Testis (tissue), 3 donors: Measurements from ENCODE around the gene KATNAL1. TPM values are rescaled to one million over a fixed set of nuclear protein-coding genes. Genes with fewer than 3 reads are reported as not detected.

Experiments used
- DNase-seq: peaks from one replicate; pipeline ENCODE4 v3.0.0-alpha.2; 2019
- H3K27ac ChIP-seq, 2 donors: fragments of 200-600 bp; sonication (generic); one replicate each; pipeline ENCODE4 v1.5.1; 2019
- H3K27me3 ChIP-seq: fragments of 200-600 bp; sonication (generic); one replicate; pipeline ENCODE4 v1.5.1; 2019
- H3K36me3 ChIP-seq: fragments of 200-600 bp; sonication (generic); one replicate; pipeline ENCODE4 v1.5.1; 2017; ENCODE audit warnings: low read depth; ENCODE audit errors: missing control alignments
- H3K4me1 ChIP-seq: fragments of 200-600 bp; sonication (generic); one replicate; pipeline ENCODE4 v1.5.1; 2019
- H3K4me3 ChIP-seq, 2 donors: fragments of 200-600 bp; sonication (generic); one replicate each; pipeline ENCODE4 v1.5.1; 2017 to 2019
- H3K9me3 ChIP-seq: fragments of 200-600 bp; sonication (generic); one replicate; pipeline ENCODE4 v1.5.1; 2017
- POLR2A ChIP-seq: fragments of 450-650 bp; IDR thresholded peaks from one replicate; pipeline ENCODE4 v1.6.1; 2017; ENCODE audit warnings: antibody characterized with exemption, mild to moderate bottlenecking, moderate library complexity
- WGBS, 2 donors: methylation state at CpG; one replicate each; pipeline ENCODE4 v1.1.5; 2018; 5-methylcytosine and 5-hydroxymethylcytosine counted together
- intact Hi-C: fragments of 100-400 bp; cut with DNase I; formaldehyde crosslinking; loops from one replicate; pipeline ENCODE4 v1.15.1; 2023; ENCODE audit warnings: low total_unique reads
- polyA plus RNA-seq: library from polyadenylated mRNA; stranded (reverse); fragments of 350-450 nt; fragmentation: Illumina TruSeq; extraction: RNeasy Lipid Tissue Mini Kit (QIAGEN cat#74804); gene quantifications from one replicate; pipeline ENCODE4 v1.2.3, GENCODE V29; 2014; ENCODE audit warnings: low read depth, low replicate concordance; ENCODE audit not compliant: insufficient read depth
- total RNA-seq, 2 donors: library from RNA; depleted of rRNA; stranded (reverse); fragments of >200 nt; gene quantifications; one replicate each; pipeline ENCODE4 v1.2.3, GENCODE V29; 2016
- TF ChIP-seq, protein P1 (sequence below), 3 experiments: fragments of 450-650 bp in 2 of 3; fragments of 200-600 bp in 1 of 3; sonication (generic) in 1 of 3; IDR thresholded peaks; one replicate each; pipeline ENCODE4 v1.5.1; 2016 to 2019; ENCODE audit warnings: antibody characterized with exemption in 3 of 3, mild to moderate bottlenecking in 2 of 3, moderate library complexity in 1 of 3

Gene KATNAL1
- total and polyA plus RNA-seq, 3 donors from 2014 or later = 19.0 to 40.5 (median 20.1) TPM

DNA sequence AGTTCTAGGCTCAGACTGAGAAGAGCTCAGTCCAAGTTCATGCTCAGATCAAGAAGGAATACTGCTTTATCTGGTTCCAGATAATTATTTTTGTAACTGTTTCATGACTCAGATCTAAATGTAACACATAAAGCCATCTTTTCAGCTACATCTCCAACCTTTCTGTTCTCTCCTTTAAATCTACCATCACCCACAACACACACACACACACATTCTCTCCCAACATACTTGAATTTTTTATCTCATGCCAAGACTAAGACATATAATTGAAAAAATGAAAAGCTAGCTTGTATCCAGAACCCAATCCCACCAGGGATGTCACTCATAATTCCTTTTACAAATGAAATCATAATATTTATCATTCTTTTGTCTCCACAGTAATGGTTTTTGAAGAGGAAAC lies 7.6 kb downstream of the KATNAL1 start:
- no peaks in the 10 kb centered on the region for H3K27me3 ChIP-seq
- no peaks in the 10 kb centered on the region for H3K36me3 ChIP-seq
- H3K9me3 ChIP-seq = no peaks in the 10 kb centered on the region
- TF ChIP-seq POLR2A = no peak
- TF ChIP-seq, protein P1, sequence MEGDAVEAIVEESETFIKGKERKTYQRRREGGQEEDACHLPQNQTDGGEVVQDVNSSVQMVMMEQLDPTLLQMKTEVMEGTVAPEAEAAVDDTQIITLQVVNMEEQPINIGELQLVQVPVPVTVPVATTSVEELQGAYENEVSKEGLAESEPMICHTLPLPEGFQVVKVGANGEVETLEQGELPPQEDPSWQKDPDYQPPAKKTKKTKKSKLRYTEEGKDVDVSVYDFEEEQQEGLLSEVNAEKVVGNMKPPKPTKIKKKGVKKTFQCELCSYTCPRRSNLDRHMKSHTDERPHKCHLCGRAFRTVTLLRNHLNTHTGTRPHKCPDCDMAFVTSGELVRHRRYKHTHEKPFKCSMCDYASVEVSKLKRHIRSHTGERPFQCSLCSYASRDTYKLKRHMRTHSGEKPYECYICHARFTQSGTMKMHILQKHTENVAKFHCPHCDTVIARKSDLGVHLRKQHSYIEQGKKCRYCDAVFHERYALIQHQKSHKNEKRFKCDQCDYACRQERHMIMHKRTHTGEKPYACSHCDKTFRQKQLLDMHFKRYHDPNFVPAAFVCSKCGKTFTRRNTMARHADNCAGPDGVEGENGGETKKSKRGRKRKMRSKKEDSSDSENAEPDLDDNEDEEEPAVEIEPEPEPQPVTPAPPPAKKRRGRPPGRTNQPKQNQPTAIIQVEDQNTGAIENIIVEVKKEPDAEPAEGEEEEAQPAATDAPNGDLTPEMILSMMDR (IDR thresholded peaks at IDR 0.05) = no peak
- H3K4me3 ChIP-seq = no peak overlapping the region
- intact Hi-C loops = no loop called here
- no peak for DNase-seq
- H3K27ac ChIP-seq = no peak overlapping the region
- H3K4me1 ChIP-seq = no peaks in the 10 kb centered on the region

DNA sequence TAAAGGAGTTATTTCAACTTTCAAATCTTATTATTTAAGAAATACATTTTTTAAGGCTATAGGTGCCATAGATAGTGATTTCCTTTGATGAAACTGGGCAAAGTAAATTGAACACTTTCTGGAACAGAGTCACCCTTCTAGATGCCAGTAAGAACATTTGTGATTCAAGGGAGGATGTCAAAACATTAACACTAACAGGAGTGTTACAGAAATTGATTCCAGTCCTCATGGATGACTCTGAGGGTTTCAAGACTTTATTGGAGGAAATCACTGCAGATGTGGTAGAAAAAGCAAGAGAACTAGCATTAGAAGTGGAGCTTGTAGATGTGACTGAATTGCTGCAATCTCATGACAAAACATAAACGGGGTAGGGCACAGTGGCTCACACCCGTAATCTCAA lies 12.2 kb downstream of the KATNAL1 start:
- Histone ChIP-seq H3K4me3 (no peak overlapping the region), H3K4me1 (no peaks in the 10 kb centered on the region), H3K36me3 (no peaks in the 10 kb centered on the region), H3K27ac (no peak overlapping the region), H3K9me3 (no peaks in the 10 kb centered on the region), H3K27me3 (no peaks in the 10 kb centered on the region)
- no peak for TF ChIP-seq POLR2A
- TF ChIP-seq, protein P1 (IDR thresholded peaks at IDR 0.05) = no peak
- WGBS, 2 donors = 87 to 98% methylated on average over 2 of the region's 2 CpGs
- intact Hi-C loops = no loop called here
- no peak for DNase-seq

DNA sequence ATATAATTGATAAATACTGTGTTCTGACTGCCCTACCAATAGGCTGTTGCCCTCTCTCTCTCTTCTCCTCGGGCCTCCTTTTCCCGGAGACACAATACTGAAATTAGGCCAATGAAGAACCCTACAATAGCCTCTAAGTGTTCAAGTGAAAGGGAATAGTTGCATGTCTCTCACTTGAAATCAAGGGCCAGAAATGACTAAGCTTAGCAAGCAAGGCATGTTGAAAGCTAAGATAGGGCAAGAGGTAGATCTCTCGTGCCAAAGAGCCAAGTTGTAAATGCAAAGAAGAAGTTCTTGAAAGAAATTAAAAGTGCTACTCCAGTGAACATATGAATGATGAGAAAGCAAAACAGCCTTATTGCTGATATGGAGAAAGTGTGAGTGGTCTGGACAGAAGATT lies 13.3 kb downstream of the KATNAL1 start:
- no peaks in the 10 kb centered on the region for H3K4me1 ChIP-seq
- no peak for TF ChIP-seq POLR2A
- TF ChIP-seq, protein P1 (IDR thresholded peaks at IDR 0.05) = no peak
- DNase-seq = no peak
- H3K4me3 ChIP-seq = no peak overlapping the region
- no peaks in the 10 kb centered on the region for H3K27me3 ChIP-seq
- H3K9me3 ChIP-seq = no peaks in the 10 kb centered on the region
- H3K36me3 ChIP-seq = no peaks in the 10 kb centered on the region
- intact Hi-C loops = no loop called here
- WGBS, 2 donors = 59 to 60% methylated on average over 3 of the region's 3 CpGs
- no peak overlapping the region for H3K27ac ChIP-seq

DNA sequence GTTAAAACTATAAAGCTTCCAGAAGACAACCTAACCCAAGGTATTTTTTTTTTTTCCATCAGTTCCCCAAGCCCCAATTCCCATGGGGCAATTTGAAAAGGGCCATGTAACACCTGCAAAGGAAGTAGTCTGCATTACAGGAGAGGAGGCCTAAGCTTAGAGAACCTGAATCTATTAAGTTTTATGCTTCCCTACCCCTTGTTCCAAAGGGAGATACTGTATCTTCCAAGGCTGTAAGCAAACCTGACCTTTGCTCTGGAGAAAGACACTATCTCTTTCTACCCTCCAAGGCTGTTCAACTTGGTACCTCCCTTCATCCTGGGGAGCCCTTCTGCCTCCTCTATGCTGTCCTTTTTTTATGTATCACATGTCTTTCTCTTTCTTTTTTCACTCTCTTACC lies 15.0 kb downstream of the KATNAL1 start:
- intact Hi-C loops = no loop called here
- H3K27me3 ChIP-seq = no peaks in the 10 kb centered on the region
- TF ChIP-seq POLR2A = no peak
- TF ChIP-seq, protein P1 (IDR thresholded peaks at IDR 0.05) = no peak
- no peaks in the 10 kb centered on the region for H3K9me3 ChIP-seq
- H3K4me1 ChIP-seq = no peaks in the 10 kb centered on the region
- no peak for DNase-seq
- no peak overlapping the region for H3K4me3 ChIP-seq
- H3K27ac ChIP-seq = no peak overlapping the region
- H3K36me3 ChIP-seq = no peaks in the 10 kb centered on the region

DNA sequence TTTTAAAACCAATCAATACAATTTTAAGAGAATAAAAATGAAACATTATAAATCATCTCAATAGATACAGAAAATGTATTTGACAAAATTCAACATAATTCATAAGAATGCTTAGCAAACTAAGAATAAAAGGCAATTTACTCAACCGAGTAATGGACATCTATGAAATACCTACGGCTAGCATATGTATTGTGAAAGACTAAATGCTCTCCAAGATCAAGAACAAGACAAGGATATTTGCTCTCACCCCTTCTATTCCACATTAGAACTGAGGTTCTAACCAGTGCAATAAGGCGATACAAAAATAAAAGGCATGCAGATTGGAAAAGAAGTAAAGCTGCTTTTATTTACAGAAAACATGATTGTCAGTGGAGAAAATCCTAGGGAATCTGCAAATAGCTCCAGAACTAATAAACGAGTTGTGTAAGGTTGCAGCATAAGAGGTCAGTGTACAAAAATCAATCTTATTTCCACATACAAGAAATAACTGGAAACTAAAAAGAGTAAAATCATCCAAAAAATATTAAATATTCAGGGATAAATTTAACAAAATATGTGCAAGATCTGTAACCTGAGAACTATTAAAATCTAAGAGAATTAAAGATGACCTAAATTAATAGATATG lies 16.4 kb downstream of the KATNAL1 start:
- 85 to 89% methylated on average over 4 of the region's 4 CpGs for WGBS, 2 donors

More for the DNA sequence above, 16.4 kb downstream of the KATNAL1 start:
- no peak for DNase-seq
- Histone ChIP-seq H3K36me3 (no peaks in the 10 kb centered on the region), H3K4me1 (no peaks in the 10 kb centered on the region), H3K27me3 (no peaks in the 10 kb centered on the region), H3K9me3 (no peaks in the 10 kb centered on the region), H3K4me3 (no peak overlapping the region), H3K27ac (no peak overlapping the region)
- intact Hi-C loops = no loop called here
- TF ChIP-seq POLR2A = no peak
- TF ChIP-seq, protein P1 (IDR thresholded peaks at IDR 0.05) = no peak
